ENCODE measurements around the gene SS18L1.

The SS18L1 gene

DNA sequence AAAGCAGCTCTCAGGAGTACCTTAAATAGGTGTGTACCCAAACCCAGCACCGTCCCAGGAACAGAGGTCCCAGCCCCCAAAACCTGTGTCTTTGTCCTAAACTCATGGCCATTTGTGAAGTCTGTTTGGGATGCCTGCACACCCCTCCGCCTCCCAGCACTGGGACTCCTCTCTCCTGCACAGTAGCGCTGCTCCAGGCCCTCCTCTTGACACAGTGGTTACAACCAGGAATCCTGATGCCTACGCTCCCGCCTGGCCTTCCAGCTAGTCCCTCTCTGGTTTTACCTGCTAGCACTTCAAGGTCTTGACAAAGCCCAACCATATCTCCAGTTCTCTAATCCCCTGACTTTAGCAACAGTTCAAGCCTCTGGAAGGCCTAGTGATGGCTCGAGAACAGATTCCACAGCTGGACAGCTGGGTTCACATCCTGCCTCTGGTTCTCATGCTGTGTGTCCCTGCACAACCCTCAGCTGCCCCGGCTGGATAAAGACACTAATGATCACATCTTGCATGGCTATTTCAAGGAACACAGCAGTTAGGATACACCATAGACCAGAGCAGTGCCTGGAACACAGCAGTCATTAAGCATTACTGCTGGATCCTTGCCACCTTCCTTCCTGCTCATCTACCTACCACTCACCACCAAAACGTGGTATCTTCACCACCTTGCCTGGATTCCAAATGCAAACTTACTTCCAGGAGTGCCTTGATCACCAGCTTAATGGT, 5.9 kb upstream of the SS18L1 start:
- peaks cover 83% of the 10 kb centered on the region for H3K36me3 ChIP-seq (ENCODE audit: insufficient read depth, low read length)
- H3K9ac ChIP-seq (ENCODE audit: insufficient read length), result no peak overlapping the region
- H3K4me3 ChIP-seq, result no peak overlapping the region
- DNase-seq (ENCODE audit: low read depth, low spot score), result no peak
- H3K9me3 ChIP-seq (ENCODE audit: low read depth, low read length), result no peaks in the 10 kb centered on the region
- TF ChIP-seq FOXP2 (optimal IDR thresholded peaks at IDR 0.05; ENCODE audit: control extremely low read depth, extremely low read length, insufficient read depth), result no peak
- H3K27ac ChIP-seq, result no peak overlapping the region

DNA sequence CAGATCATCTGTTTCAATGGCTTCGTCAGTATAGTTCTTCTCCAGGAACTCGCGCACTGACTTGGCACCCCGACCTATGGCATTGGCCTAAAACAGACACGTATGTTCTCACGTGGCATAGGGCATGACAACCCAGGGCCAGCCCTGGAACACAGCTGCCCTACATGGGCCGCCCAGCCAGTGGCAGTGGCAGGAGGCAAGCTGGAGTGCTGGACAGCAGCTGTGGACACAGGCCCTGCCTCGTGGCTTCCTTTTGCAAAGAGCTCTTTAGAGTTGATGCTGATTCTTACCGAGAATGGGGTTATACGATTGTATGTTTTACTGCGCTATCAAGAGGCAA, 5.4 kb upstream of the SS18L1 start:
- Histone ChIP-seq H3K36me3 (ENCODE audit: insufficient read depth, low read length) (peaks cover 79% of the 10 kb centered on the region), H3K4me3 (no peak overlapping the region), H3K9ac (ENCODE audit: insufficient read length) (no peak overlapping the region), H3K9me3 (ENCODE audit: low read depth, low read length) (no peaks in the 10 kb centered on the region), H3K27ac (no peak overlapping the region)
- TF ChIP-seq POLR2AphosphoS5 (IDR thresholded peaks at IDR 0.05; ENCODE audit: borderline replicate concordance, low read depth, low read length), result no peak
- DNase-seq (ENCODE audit: low read depth, low spot score), result no peak

DNA sequence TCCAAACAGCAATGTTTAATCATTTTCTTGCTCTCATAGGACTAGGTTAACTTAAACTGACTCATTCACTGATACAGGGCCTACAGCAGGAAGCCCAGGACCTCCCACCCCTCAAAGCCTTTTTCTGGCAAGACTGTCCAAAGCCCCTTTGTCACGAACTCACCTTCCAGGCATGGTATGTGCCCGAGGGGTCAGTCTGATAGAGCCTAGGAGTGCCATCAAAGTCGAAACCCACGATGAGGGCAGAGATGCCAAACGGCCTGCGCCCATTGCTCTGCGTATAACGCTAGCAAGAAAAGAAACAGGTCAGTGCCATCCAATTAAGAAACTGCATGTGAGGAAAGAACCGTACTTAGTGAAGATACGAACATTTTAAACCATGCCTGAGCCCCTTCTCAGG, 4.7 kb upstream of the SS18L1 start:
- Histone ChIP-seq H3K4me3 (no peak overlapping the region), H3K27ac (no peak overlapping the region), H3K9ac (ENCODE audit: insufficient read length) (no peak overlapping the region), H3K36me3 (ENCODE audit: insufficient read depth, low read length) (peaks cover 72% of the 10 kb centered on the region), H3K9me3 (ENCODE audit: low read depth, low read length) (no peaks in the 10 kb centered on the region)
- DNase-seq (ENCODE audit: low read depth, low spot score), result no peak
- TF ChIP-seq POLR2AphosphoS5 (IDR thresholded peaks at IDR 0.05; ENCODE audit: borderline replicate concordance, low read depth, low read length), result no peak
- no peak for TF ChIP-seq FOXP2 (optimal IDR thresholded peaks at IDR 0.05; ENCODE audit: control extremely low read depth, extremely low read length, insufficient read depth)
- no peak for TF ChIP-seq EZH2 (IDR thresholded peaks at IDR 0.05)

DNA sequence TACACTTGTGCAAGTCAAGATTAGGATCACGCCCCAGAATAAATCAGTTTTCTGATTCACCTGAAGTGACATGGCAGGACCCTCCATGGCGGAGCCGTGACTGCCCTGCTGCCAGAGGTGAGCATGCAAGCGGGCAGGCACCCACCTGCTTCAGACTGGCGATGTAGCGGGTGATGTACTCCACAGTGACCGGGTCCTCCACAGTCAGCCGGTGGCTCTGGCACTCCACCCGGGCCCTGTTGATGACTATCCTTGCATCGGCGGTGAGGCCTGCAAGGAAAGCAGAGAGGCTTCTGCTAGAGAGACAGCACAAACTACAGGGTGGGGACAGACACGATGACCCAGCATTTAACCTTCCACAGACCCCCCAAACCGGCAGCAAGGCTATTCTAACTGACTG, 3.9 kb upstream of the SS18L1 start:
- peaks cover 67% of the 10 kb centered on the region for H3K36me3 ChIP-seq (ENCODE audit: insufficient read depth, low read length)

DNA sequence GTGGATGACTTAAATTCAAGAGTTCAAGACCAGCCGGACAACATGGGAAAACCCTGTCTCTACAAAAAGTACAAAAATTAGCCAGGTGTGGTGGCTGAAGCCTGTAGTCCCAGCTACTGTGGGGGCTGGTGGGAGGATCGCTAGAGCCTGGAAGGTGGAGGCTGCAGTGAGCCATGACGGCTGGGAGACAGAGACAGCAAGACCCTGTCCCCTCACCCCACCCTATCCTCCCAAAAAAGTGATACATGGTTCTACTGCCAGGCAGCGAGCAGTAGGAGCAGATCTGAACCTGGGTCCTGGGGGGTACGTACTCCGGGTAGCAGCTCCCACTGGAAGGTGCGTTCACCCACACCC, 2.5 kb upstream of the SS18L1 start:
- DNase-seq (ENCODE audit: low read depth, low spot score), result no peak
- Histone ChIP-seq H3K9ac (ENCODE audit: insufficient read length) (no peak overlapping the region), H3K4me3 (peak overlapping the region; percentile 97), H3K9me3 (ENCODE audit: low read depth, low read length) (no peaks in the 10 kb centered on the region), H3K27ac (no peak overlapping the region), H3K36me3 (ENCODE audit: insufficient read depth, low read length) (peaks cover 62% of the 10 kb centered on the region)
- TF ChIP-seq POLR2AphosphoS5 (IDR thresholded peaks at IDR 0.05; ENCODE audit: borderline replicate concordance, low read depth, low read length) (no peak), EZH2 (IDR thresholded peaks at IDR 0.05) (no peak), FOXP2 (optimal IDR thresholded peaks at IDR 0.05; ENCODE audit: control extremely low read depth, extremely low read length, insufficient read depth) (no peak)

More for the DNA sequence above, 3.9 kb upstream of the SS18L1 start:
- H3K4me3 ChIP-seq, result no peak overlapping the region
- no peaks in the 10 kb centered on the region for H3K9me3 ChIP-seq (ENCODE audit: low read depth, low read length)
- DNase-seq (ENCODE audit: low read depth, low spot score), result no peak
- 0 out of 2 replicates have a peak overlapping the region, but pooled peaks have one; percentile 28 for H3K27ac ChIP-seq
- TF ChIP-seq FOXP2 (optimal IDR thresholded peaks at IDR 0.05; ENCODE audit: control extremely low read depth, extremely low read length, insufficient read depth) (no peak), EZH2 (IDR thresholded peaks at IDR 0.05) (no peak), POLR2AphosphoS5 (IDR thresholded peaks at IDR 0.05; ENCODE audit: borderline replicate concordance, low read depth, low read length) (no peak)
- H3K9ac ChIP-seq (ENCODE audit: insufficient read length), result no peak overlapping the region

DNA sequence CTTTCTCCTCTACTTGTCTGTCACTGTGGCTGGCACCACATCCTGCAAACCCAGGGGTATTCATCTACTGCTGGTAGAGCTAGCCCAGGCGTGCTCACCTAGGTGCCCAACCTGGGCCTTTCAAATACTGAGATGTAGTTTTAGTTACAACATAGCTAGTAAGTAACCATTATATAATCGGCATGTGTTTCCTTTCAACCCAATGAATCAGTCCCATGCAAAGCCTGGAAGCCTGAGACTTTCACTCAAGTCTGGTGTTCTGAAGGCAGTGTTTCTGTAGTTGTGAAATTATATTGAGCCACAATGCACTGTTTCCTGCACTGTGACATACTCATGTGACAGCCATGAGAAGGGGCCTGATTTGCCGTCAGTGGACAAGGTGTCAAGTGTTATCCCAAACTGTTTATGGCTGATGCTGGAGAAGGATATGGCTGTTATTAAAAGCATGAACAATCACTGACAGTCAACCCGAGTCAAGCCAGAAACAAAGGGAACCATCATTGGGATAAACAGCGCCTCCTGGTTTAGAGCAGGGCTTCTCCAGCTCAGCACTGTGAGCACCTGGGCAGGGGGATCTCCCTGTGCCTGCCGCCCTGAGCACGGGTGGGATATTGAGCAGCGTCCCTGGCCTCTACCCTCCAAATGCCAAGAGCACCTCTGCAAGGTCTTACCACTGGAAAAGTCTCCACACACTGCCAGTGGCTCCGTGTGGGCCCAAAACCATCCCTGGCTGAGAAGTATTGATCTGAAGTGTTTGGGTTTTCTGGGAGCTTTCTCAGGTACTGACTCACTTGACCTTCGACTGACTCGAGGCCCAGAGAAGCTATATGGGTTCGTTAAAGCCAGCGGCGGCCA, 1.9 kb upstream of the SS18L1 start:
- Histone ChIP-seq H3K9ac (ENCODE audit: insufficient read length) (peak overlapping the region; percentile 96), H3K4me3 (peak overlapping the region; percentile 97), H3K9me3 (ENCODE audit: low read depth, low read length) (no peaks in the 10 kb centered on the region), H3K36me3 (ENCODE audit: insufficient read depth, low read length) (peaks cover 59% of the 10 kb centered on the region), H3K27ac (peak overlapping the region; percentile 71)
- no peak for TF ChIP-seq FOXP2 (optimal IDR thresholded peaks at IDR 0.05; ENCODE audit: control extremely low read depth, extremely low read length, insufficient read depth)
- TF ChIP-seq EZH2 (IDR thresholded peaks at IDR 0.05), result no peak
- no peak for TF ChIP-seq POLR2AphosphoS5 (IDR thresholded peaks at IDR 0.05; ENCODE audit: borderline replicate concordance, low read depth, low read length)
- DNase-seq (ENCODE audit: low read depth, low spot score), result no peak

DNA sequence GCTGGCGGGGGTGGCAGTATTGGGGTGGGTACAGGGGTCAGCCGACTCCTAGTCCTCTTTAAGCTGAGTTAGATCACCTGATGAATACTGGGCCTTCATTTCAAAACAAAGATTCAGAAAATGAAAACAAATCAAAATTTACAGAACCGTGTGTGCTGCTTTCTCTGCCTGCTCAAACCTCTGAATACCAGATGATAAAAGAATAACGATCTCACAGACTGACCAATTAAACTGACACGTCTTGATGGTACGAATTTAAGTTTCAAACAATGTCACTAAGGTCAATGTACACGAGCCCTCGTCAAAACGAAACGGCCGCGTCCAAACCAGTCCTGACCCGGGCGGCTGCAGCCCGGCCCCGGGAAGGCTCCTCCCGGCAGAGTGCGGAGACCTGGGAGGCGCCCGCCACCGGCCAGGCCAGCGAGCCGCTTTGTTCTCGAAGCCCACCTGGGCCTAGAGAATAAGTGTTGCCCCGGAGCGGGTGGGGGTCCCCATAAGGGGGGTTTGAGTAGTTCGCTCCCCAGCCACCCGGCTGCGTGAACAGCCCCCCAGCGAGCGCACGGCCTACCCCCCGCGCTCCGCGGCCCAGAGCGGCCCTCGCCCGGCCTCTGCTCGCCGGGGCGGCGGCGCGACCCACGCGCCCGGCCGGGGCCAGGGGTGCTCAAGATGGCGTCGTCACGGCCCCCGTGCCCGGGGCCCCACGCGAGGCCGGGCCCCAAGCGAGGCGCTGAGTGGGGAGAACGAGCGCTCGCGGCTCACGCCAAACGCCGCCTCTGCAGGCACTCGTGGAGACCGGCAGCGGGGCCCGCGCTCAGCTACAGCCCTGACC, 1.1 kb upstream of the SS18L1 start:
- H3K9ac ChIP-seq (ENCODE audit: insufficient read length), result peak overlapping the region; percentile 96
- H3K36me3 ChIP-seq (ENCODE audit: insufficient read depth, low read length), result peaks cover 50% of the 10 kb centered on the region
- peak overlapping the region; percentile 97 for H3K4me3 ChIP-seq
- no peaks in the 10 kb centered on the region for H3K9me3 ChIP-seq (ENCODE audit: low read depth, low read length)
- TF ChIP-seq EZH2 (IDR thresholded peaks at IDR 0.05) (no peak), FOXP2 (optimal IDR thresholded peaks at IDR 0.05; ENCODE audit: control extremely low read depth, extremely low read length, insufficient read depth) (no peak), POLR2AphosphoS5 (IDR thresholded peaks at IDR 0.05; ENCODE audit: borderline replicate concordance, low read depth, low read length) (no peak)
- H3K27ac ChIP-seq, result peak overlapping the region; percentile 71
- DNase-seq (ENCODE audit: low read depth, low spot score), result no peak

Data from SK-N-MC (cell line).